Urothelium cell line (cell line): ENCODE measurements around the gene IQSEC2.

ENCODE experiments used
- DNase-seq: peaks from one replicate; pipeline ENCODE4 v3.0.0; 2011; ENCODE audit warnings: low spot score, mixed read lengths
- FAIRE-seq: peaks from 2 replicates; lab custom pipeline; 2011; peaks lifted over from hg19 to GRCh38; lab: Jason Lieb, UNC

IQSEC2 gene

GRCh38 chrX:53305996-53306937 lies 24.9 kb upstream of the IQSEC2 start:
- DNase-seq, result no peak
- FAIRE-seq, result no peak

GRCh38 chrX:53305219-53305995 lies 24.0 kb upstream of the IQSEC2 start:
- FAIRE-seq, result no peak

DNA sequence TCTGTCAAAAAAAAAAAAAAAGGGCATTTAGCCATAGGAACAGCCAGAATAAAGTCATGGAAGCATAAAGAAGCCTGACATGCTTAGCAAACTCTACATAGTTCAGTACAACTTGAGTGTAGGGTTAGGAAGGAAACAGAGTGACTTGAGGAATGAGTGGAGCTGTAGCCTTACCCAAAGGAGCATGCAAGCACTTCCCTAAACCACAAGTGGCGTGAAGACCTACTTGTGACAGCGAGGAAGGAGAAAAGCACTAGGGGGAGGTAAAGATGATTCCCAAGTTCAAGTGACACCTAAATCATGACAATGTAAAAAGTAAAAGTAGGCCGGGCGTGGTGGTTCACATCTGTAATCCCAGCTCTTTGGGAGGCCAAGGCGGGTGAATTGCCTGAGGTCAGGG lies 21.8 kb upstream of the IQSEC2 start:
- no peak for FAIRE-seq
- DNase-seq, result no peak

More at GRCh38 chrX:53305219-53305995, 24.0 kb upstream of the IQSEC2 start:
- DNase-seq, result no peak

DNA sequence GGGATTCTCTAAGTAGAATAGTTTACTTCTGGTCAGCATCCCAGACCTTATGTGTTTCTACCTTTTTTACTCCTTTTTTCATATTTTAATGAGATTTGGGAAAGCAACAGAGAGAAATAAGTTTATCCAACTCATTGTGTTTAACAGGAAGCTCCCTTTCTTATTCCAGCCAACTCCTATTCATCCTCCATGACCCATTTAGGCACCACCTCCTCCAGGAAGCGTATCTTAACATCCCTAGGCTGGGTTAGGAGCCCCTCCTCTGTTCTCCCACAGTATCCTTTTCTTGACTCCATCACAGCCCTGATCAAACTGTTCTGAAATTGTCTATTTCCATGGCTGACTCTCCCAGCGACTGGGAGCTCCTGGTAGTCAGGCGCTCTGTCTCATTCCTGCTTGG lies 18.8 kb upstream of the IQSEC2 start:
- FAIRE-seq, result no peak
- DNase-seq, result no peak

DNA sequence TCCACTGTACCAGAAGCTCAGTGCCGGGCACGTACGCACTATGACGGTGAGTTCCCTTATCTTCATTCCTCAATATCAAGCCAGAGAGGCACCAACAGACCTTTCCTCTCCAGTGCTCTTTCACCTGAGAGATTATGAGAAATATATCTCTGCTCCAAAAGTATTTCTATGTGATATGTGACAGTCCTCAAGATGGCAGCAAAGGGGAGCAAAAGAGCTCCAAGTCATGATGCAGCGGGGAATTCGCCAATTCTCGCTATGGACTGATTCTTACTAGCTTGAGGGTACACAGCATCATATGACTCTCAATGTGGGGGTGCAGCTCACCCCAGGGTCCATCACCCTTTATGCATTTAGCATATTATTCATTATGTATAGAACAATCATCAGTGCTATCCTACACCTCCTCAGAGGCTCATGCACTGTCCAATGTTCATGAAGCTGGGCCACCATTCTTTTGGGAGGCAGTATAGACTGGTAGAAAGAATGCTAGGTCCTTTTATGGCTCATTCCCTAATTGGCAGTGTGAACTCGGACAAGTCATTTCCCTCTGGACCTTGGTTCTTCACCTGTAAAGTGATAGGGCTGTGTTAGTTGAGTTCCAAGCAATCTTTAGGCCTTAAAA lies 12.8 kb upstream of the IQSEC2 start:
- FAIRE-seq, result no peak
- no peak for DNase-seq

DNA sequence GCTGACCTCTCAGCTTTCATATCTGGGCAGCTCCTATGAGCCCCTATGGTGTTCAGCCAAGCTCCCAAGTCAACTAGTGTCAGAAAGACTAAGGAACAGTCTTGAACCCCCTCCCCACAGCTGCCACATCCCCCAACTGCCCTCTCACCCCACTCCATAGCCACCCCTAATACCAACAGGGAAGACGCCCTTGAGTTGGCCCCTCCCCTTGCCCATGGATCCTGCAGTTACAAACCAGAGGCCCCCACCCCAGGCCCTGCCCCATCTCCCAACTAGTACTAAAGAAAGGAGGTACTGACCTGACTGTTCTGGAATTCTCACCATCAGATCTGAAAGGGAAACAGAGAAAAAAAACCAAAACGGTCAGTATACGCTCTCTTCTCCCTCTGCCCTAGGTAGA lies 10.2 kb upstream of the IQSEC2 start:
- DNase-seq, result no peak
- no peak for FAIRE-seq

GRCh38 chrX:53290441-53291041 lies 9.2 kb upstream of the IQSEC2 start:
- DNase-seq (no peak), FAIRE-seq (no peak)

GRCh38 chrX:53288189-53288588 lies 6.8 kb upstream of the IQSEC2 start:
- FAIRE-seq, result no peak
- DNase-seq, result peak; percentile 41

- DNase-seq (peak; percentile 79), FAIRE-seq (no peak)
Observed at GRCh38 chrX:53287493-53288138, 6.2 kb upstream of the IQSEC2 start.

DNA sequence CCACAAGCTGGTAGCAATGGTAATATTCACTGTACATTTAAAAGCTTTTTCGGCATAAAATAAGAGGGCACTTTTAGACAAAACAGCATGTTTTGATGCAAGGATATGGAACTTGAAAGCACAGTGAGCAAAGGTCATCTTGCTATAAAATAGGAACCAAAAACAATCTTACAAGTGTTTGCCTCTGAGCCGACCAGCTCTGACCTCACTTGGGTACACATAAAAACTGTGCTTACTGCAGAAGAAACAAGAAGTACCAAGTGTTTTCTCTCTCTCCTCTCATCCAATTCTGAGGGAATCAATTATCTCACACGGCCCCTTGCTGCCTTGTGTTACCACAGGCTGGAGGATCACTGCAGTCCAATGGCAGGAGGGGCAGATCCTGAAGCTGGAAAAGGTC lies 4.8 kb upstream of the IQSEC2 start:
- FAIRE-seq (no peak), DNase-seq (no peak)

- DNase-seq (no peak), FAIRE-seq (no peak)
Observed at GRCh38 chrX:53285591-53285990, 4.2 kb upstream of the IQSEC2 start.

GRCh38 chrX:53284684-53285447 lies 3.5 kb upstream of the IQSEC2 start:
- DNase-seq, result peak; percentile 66

DNA sequence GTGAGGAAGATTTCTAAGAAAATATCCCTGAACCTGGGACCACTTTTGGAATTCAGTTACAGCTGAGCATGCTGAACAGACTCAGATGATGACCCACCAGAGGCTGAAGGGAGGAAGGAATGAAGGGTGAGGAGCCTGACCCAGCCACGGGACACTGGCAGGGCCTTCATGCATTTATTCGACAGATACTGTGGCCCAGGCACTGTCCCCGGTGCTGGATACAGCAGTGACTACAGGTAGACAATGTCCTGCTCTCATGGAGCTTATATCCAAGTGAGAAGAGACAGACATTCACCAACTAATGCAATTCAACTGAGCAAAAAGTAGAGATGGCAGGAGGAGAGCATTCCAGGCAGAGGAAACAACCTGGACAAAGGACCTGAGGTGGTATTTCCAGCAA lies 2.2 kb upstream of the IQSEC2 start:
- FAIRE-seq, result no peak
- no peak for DNase-seq

More at GRCh38 chrX:53284684-53285447, 3.5 kb upstream of the IQSEC2 start:
- peak; percentile 9 for FAIRE-seq

GRCh38 chrX:53283099-53283498 lies 1.7 kb upstream of the IQSEC2 start:
- DNase-seq, result no peak
- no peak for FAIRE-seq

DNA sequence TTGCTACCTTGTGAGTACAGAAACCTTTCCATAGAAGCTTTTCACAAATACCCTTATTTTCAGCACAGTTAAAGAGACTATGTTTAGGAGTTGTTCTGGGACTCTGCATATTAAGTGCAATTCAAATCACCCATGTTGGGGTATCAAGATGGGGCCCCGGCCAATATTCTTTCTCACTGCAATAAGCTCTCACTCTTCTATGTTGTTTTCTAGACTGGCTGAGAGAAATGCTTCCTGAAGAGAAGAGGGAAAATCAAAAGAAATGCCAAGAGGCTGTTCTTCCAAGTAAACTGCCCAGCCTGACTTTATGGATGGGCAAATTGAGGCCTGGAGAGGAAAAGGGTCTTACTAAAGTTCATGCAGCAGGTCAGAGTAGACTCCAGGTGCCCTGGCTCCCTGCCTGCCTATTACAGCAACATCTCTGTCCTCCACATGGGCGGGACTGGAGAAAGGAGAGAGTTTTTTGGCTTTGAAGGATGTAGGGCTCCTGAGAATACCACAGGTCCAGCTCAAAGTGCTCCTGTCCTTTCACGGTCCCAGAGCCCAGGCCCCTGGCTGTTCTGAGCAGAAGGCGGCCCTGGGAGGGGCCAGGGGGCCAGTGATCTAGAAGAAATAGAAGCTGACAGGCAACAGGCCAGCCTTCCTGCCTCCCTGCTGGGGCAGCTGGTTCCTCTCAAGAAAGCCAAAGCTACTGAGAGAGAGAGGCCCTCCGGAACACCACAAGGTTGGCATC lies 745 bp upstream of the IQSEC2 start:
- no peak for DNase-seq
- no peak for FAIRE-seq

GRCh38 chrX:53280331-53281320 lies 758 bp downstream of the IQSEC2 start:
- DNase-seq (peak; percentile 31), FAIRE-seq (no peak)

GRCh38 chrX:53279296-53280237 lies 1.8 kb downstream of the IQSEC2 start:
- DNase-seq (no peak), FAIRE-seq (no peak)
